HepG2 (cell line): ENCODE measurements around the gene TNFRSF1B. TPM values are rescaled to one million over a fixed set of nuclear protein-coding genes. Genes with fewer than 3 reads are reported as not detected.

ENCODE experiments used
- ATAC-seq: fragments of 200-7000 bp; cut with Tn5 transposase; 3 replicates; pipeline ENCODE4 v1.9.1; 2020; ENCODE audit warnings: mild to moderate bottlenecking, moderate library complexity
- BruUV-seq: library from RNA; stranded (reverse); fragments of 400-500 nt; replicated peaks from 2 replicates; lab custom pipeline; 2021; lab: Mats Ljungman, UMichigan
- CTCF ChIA-PET: fragments of 300-600 bp; formaldehyde crosslinking; extraction: SDS; loops from one replicate; lab custom pipeline; 2021; ENCODE audit warnings: low total read pairs, inconsistent platforms, low intra/inter-chr PET ratio; lab: Yijun Ruan, JAX
- POLR2A ChIA-PET: fragments of 350-600 bp; sonication (Branson Sonifier 250); formaldehyde crosslinking; loops from one replicate; lab custom pipeline; 2020; ENCODE audit warnings: antibody characterized with exemption, inconsistent platforms; lab: Yijun Ruan, JAX
- DNase-seq: peaks from one replicate; pipeline ENCODE4 v3.0.0-alpha.2; 2015; ENCODE audit warnings: low spot score
- FAIRE-seq: peaks from 3 replicates; lab custom pipeline; 2011; peaks lifted over from hg19 to GRCh38; lab: Jason Lieb, UNC
- H2AFZ ChIP-seq: one replicate; pipeline ENCODE4 v1.6.1; 2011; ENCODE audit warnings: low read length, inconsistent platforms
- H3K27ac ChIP-seq: fragments of 300-600 bp; 3 replicates; pipeline ENCODE4 v1.8.0; 2011; ENCODE audit warnings: mixed run types, mild to moderate bottlenecking, mixed read lengths, low read length, inconsistent platforms; ENCODE audit not compliant: insufficient read depth; ENCODE audit errors: extremely low read length
- H3K27me3 ChIP-seq, 2 experiments: fragments of 200-600 bp in 1 of 2; 2 replicates in 1 of 2; 3 replicates in 1 of 2; pipeline versions ENCODE4 v1.6.0 to v1.8.0; 2011; ENCODE audit warnings: low read length in 2 of 2, mild to moderate bottlenecking in 2 of 2, moderate library complexity in 2 of 2, inconsistent platforms in 1 of 2; ENCODE audit not compliant: insufficient read depth in 2 of 2, control insufficient read depth in 1 of 2
- H3K36me3 ChIP-seq, 2 experiments: fragments of 200-600 bp in 1 of 2; replicated peaks in 1 of 2; 2 replicates in 1 of 2; 3 replicates in 1 of 2; pipeline versions ENCODE4 v1.5.1 to v1.8.0; 2011; ENCODE audit warnings: low read length in 2 of 2, inconsistent platforms in 1 of 2; ENCODE audit not compliant: insufficient read depth in 2 of 2, control insufficient read depth in 1 of 2
- H3K4me1 ChIP-seq: 2 replicates; pipeline ENCODE4 v1.5.1; 2012; ENCODE audit warnings: low read length, inconsistent platforms; ENCODE audit not compliant: insufficient read depth
- H3K4me2 ChIP-seq: 2 replicates; pipeline ENCODE4 v1.6.0; 2011; ENCODE audit warnings: low read depth, low read length, inconsistent platforms
- H3K4me3 ChIP-seq, 3 experiments: fragments of 200-600 bp in 1 of 3; sonication (generic), shearing (Covaris generic) in 1 of 3; replicated peaks in 1 of 3; 2 replicates each; pipeline ENCODE4 v1.5.1; 2011 to 2016; ENCODE audit warnings: low read length in 3 of 3, inconsistent platforms in 2 of 3, low read depth in 2 of 3, mild to moderate bottlenecking in 2 of 3, control low read depth in 1 of 3, mixed read lengths in 1 of 3; ENCODE audit not compliant: insufficient read depth in 1 of 3
- H3K79me2 ChIP-seq: one replicate; pipeline ENCODE4 v1.6.1; 2011; ENCODE audit warnings: low read length, inconsistent platforms; ENCODE audit not compliant: insufficient read depth
- H3K9ac ChIP-seq: 2 replicates; pipeline ENCODE4 v1.6.0; 2011; ENCODE audit warnings: mild to moderate bottlenecking, low read depth, low read length, inconsistent platforms; ENCODE audit not compliant: insufficient read depth
- H3K9me3 ChIP-seq: 2 replicates; pipeline ENCODE4 v1.5.1; 2012; ENCODE audit warnings: mild to moderate bottlenecking, low read length
- H4K20me1 ChIP-seq: 2 replicates; pipeline ENCODE4 v1.6.0; 2011; ENCODE audit warnings: inconsistent platforms, mild to moderate bottlenecking, low read length, moderate library complexity; ENCODE audit not compliant: insufficient read depth
- MTA1 ChIP-seq: sonication (generic); formaldehyde crosslinking; IDR thresholded peaks from 2 replicates; pipeline ENCODE4 v1.4.0; 2020; ENCODE audit warnings: missing genetic modification reagents, mild to moderate bottlenecking, borderline replicate concordance
- ZNF136 ChIP-seq: sonication (generic); formaldehyde crosslinking; IDR thresholded peaks from 2 replicates; pipeline ENCODE4 v1.8.1; 2022; ENCODE audit warnings: low read depth, mild to moderate bottlenecking, moderate library complexity, missing genetic modification reagents
- ZNF772 ChIP-seq: sonication (generic); formaldehyde crosslinking; IDR thresholded peaks from 2 replicates; pipeline ENCODE4 v1.5.0; 2020; ENCODE audit warnings: mild to moderate bottlenecking, missing genetic modification reagents
- ZNF775 ChIP-seq: sonication (generic); formaldehyde crosslinking; IDR thresholded peaks from 2 replicates; pipeline ENCODE4 v1.4.0; 2020; ENCODE audit warnings: missing genetic modification reagents, mild to moderate bottlenecking, moderate library complexity, borderline replicate concordance
- WGBS: methylation state at CpG from one replicate; pipeline ENCODE4 v1.1.6; 2017; ENCODE audit warnings: low lambda C conversion rate; 5-methylcytosine and 5-hydroxymethylcytosine counted together
- in situ Hi-C: cut with HindIII; loops from 2 replicates; pipeline ENCODE4 v1.10.0; 2017; ENCODE audit warnings: low pct_unique_long_range_greater_than_20kb; ENCODE audit not compliant: extremely low pct_ligation_motif_present
- intact Hi-C: fragments of 100-400 bp; cut with micrococcal nuclease; formaldehyde crosslinking; loops from one replicate; pipeline ENCODE4 v1.10.0; 2022; ENCODE audit not compliant: unreplicated experiment
- polyA plus RNA-seq, 8 experiments: library from polyadenylated mRNA; depleted of rRNA in 3 of 8; stranded (reverse) in 7 of 8; unstranded in 1 of 8; fragments of >200 nt; fragmentation: Illumina TruSeq in 4 of 8; extraction: Trizol in 4 of 8; gene quantifications; 2 replicates each; pipeline versions ENCODE4 v1.2.1 to v1.2.3, GENCODE V29; 2011 to 2016; ENCODE audit warnings: low read depth in 4 of 8, missing spikeins in 1 of 8, mixed read lengths in 1 of 8; ENCODE audit not compliant: insufficient read depth in 1 of 8
- total RNA-seq, 5 experiments: library from RNA; depleted of rRNA; stranded (reverse); fragments of >200 nt; fragmentation: Illumina TruSeq; extraction: Trizol; gene quantifications; 2 replicates each; pipeline ENCODE4 v1.2.3, GENCODE V29; 2016; ENCODE audit warnings: low read depth in 1 of 5

TNFRSF1B gene
- total and polyA plus RNA-seq, 2 of the 13 experiments (the other 11 are each of a cell fraction or from before 2014, with no cell fraction given), result 0.04 to 0.11 TPM

- Histone ChIP-seq H3K9ac (no peak overlapping the region), H3K9me3 (no peaks in the 10 kb centered on the region), H3K4me3 (no peak overlapping the region), H4K20me1 (no peaks in the 10 kb centered on the region), H3K79me2 (no peaks in the 10 kb centered on the region), H3K27ac (no peak overlapping the region), H3K4me2 (no peak overlapping the region), H3K4me1 (peaks cover 7% of the 10 kb centered on the region; the same call in 1 of the 2 replicates), H3K27me3 (peaks cover 0 to 16% of the 10 kb centered on the region in 2 experiments; a peak in 2 of 5 replicates), H3K36me3 (no peaks in the 10 kb centered on the region), H2AFZ (no peak overlapping the region)
- in situ Hi-C loops, result no loop called here
- DNase-seq (no peak), ATAC-seq (no peak), FAIRE-seq (no peak)
- intact Hi-C loops, result no loop called here
- ChIA-PET POLR2A (no interaction called here), CTCF (no interaction called here)
- WGBS, result 23% methylated on average over 4 of the region's 5 CpGs
- no peak for TF ChIP-seq MTA1
- no peak for TF ChIP-seq ZNF772 (CRISPR knock-in tag)
- no TSS peak for BruUV-seq
Observed at GRCh38 chr1:12164210-12164609, 2.6 kb upstream of the TNFRSF1B start.

- peaks cover 7% of the 10 kb centered on the region; the same call in 1 of the 2 replicates for H3K4me1 ChIP-seq
- WGBS, result 18% methylated on average over 2 of the region's 4 CpGs
- no peak for FAIRE-seq
- intact Hi-C loops, result no loop called here
- H4K20me1 ChIP-seq, result no peaks in the 10 kb centered on the region
- no TSS peak for BruUV-seq
- in situ Hi-C loops, result no loop called here
- TF ChIP-seq ZNF136 (CRISPR knock-in tag) (no peak), ZNF775 (CRISPR knock-in tag) (no peak)
- peaks cover 0 to 16% of the 10 kb centered on the region in 2 experiments; a peak in 2 of 5 replicates for H3K27me3 ChIP-seq
- H3K4me3 ChIP-seq, result no peak overlapping the region
- ChIA-PET POLR2A (no interaction called here), CTCF (no interaction called here)
- no peaks in the 10 kb centered on the region for H3K9me3 ChIP-seq
- DNase-seq, result no peak
- no peak overlapping the region for H3K27ac ChIP-seq
- no peak for ATAC-seq
- no peak overlapping the region for H3K9ac ChIP-seq
- no peak overlapping the region for H2AFZ ChIP-seq
- H3K36me3 ChIP-seq, result no peaks in the 10 kb centered on the region
- H3K4me2 ChIP-seq, result no peak overlapping the region
- no peaks in the 10 kb centered on the region for H3K79me2 ChIP-seq
Observed at GRCh38 chr1:12165342-12165741, 1.4 kb upstream of the TNFRSF1B start.
